ENCODE results near the gene KCNJ10.

KCNJ10 gene

GRCh38 chr1:160093624-160094290 is 23.8 kb upstream of the KCNJ10 start:
- H3K27ac ChIP-seq: no peak overlapping the region
- no peak for TF ChIP-seq CTCF (conservative IDR thresholded peaks at IDR 0.05)

GRCh38 chr1:160093069-160093395 is 23.1 kb upstream of the KCNJ10 start:
- no peak for TF ChIP-seq CTCF (conservative IDR thresholded peaks at IDR 0.05)
- no peak overlapping the region for H3K27ac ChIP-seq

- no peak for TF ChIP-seq CTCF (conservative IDR thresholded peaks at IDR 0.05)
- no peak overlapping the region for H3K27ac ChIP-seq
Measured at GRCh38 chr1:160092366-160093068, 22.6 kb upstream of the KCNJ10 start.

GRCh38 chr1:160091666-160092223 is 21.8 kb upstream of the KCNJ10 start:
- TF ChIP-seq CTCF (conservative IDR thresholded peaks at IDR 0.05): no peak
- H3K27ac ChIP-seq: no peak overlapping the region

GRCh38 chr1:160090760-160091159 is 20.8 kb upstream of the KCNJ10 start:
- H3K27ac ChIP-seq: no peak overlapping the region
- TF ChIP-seq CTCF (conservative IDR thresholded peaks at IDR 0.05): no peak

- no peak for TF ChIP-seq CTCF (conservative IDR thresholded peaks at IDR 0.05)
- no peak overlapping the region for H3K27ac ChIP-seq
Measured at GRCh38 chr1:160089883-160090282, 19.9 kb upstream of the KCNJ10 start.

- H3K27ac ChIP-seq: no peak overlapping the region
- TF ChIP-seq CTCF (conservative IDR thresholded peaks at IDR 0.05): no peak
Measured at GRCh38 chr1:160087118-160087662, 17.2 kb upstream of the KCNJ10 start.

Measured in VCaP (cell line).